Mesodermal cell (in vitro differentiated cells): ENCODE data around the gene ANXA3.
A peak's percentile ranks its signal among the peaks of the same experiment; 100 is the strongest.

Source experiments
- H3K27ac ChIP-seq: 2 replicates; pipeline ENCODE4 v1.7.0; 2013; ENCODE audit warnings: mild to moderate bottlenecking, low read depth, low read length, moderate library complexity; ENCODE audit not compliant: severe bottlenecking
- H3K36me3 ChIP-seq: 2 replicates; pipeline ENCODE4 v1.7.1; 2013; ENCODE audit warnings: mild to moderate bottlenecking, low read length, moderate library complexity; ENCODE audit not compliant: control insufficient read depth, insufficient read depth
- H3K4me1 ChIP-seq: one replicate; pipeline ENCODE4 v1.7.1; 2013; ENCODE audit warnings: mild to moderate bottlenecking, low read length; ENCODE audit not compliant: insufficient read depth, control insufficient read depth, poor library complexity, severe bottlenecking
- H3K4me3 ChIP-seq: 2 replicates; pipeline ENCODE4 v1.7.0; 2013; ENCODE audit warnings: low read length, control low read depth, mild to moderate bottlenecking; ENCODE audit not compliant: insufficient read depth, poor library complexity, severe bottlenecking; ENCODE audit errors: extremely low read depth
- H3K9me3 ChIP-seq: 2 replicates; pipeline ENCODE4 v1.7.1; 2013; ENCODE audit warnings: mild to moderate bottlenecking, low read length, moderate library complexity; ENCODE audit not compliant: control insufficient read depth
- WGBS, 2 experiments: methylation state at CpG; one replicate each; pipeline ENCODE4 v1.1.5; 2013; ENCODE audit warnings: missing lambda C conversion rate in 2 of 2; ENCODE audit not compliant: insufficient coverage in 2 of 2; 5-methylcytosine and 5-hydroxymethylcytosine counted together

Gene ANXA3

GRCh38 chr4:78611215-78611558 lies 59.6 kb downstream of the ANXA3 start:
- WGBS, 2 experiments, result no CpG with 5 or more reads among the region's 2 CpGs

GRCh38 chr4:78612398-78613178 lies 61.0 kb downstream of the ANXA3 start:
- Histone ChIP-seq H3K4me1 (peaks cover 19% of the 10 kb centered on the region), H3K27ac (no peak overlapping the region), H3K36me3 (no peaks in the 10 kb centered on the region), H3K9me3 (no peaks in the 10 kb centered on the region), H3K4me3 (no peak overlapping the region)
- 100% methylated on average over 1 of the region's 3 CpGs for WGBS, 2 experiments

More at GRCh38 chr4:78611215-78611558, 59.6 kb downstream of the ANXA3 start:
- H3K9me3 ChIP-seq, result no peaks in the 10 kb centered on the region
- H3K4me3 ChIP-seq, result no peak overlapping the region
- H3K27ac ChIP-seq, result no peak overlapping the region
- peaks cover 6% of the 10 kb centered on the region for H3K36me3 ChIP-seq
- H3K4me1 ChIP-seq, result peaks cover 16% of the 10 kb centered on the region

DNA sequence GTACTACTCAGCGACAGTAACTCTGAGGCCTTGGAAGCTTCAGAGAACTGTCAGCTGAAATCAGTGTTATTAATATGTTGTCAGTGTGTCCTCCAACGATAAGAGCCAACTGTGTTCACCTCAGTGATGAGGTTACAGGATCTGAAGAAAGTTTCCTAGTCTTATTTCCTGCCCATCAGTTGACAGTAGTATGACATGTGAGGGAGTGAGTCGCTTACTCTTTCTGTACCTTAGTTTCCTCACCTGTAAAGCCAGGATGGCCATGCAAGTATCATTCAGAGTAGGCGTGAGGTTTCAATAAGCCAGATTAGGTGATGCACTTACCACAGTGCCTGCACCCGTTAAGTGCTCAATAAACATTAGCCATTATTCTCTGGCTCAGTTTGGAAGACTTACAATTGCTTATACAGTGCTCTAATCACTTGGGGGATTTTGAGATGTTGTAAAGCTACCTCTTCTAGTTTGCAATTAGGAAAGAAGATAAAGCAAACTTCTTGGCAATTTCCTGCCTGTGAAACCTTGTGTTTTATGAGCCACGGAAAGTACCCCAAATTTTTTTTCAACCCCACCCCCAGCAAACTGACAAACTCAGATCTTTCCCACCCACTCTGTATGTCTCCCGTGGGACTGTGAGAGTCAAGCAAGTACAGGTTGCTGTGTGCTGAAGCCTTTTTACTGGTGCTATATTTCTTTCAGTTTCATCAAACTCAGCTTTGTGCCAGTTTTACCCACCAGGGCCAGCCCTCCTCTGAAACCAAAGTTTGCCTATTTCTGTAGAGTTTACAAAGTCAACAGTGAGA lies 62.2 kb downstream of the ANXA3 start:
- Histone ChIP-seq H3K36me3 (no peaks in the 10 kb centered on the region), H3K4me3 (no peak overlapping the region), H3K4me1 (peaks cover 19% of the 10 kb centered on the region), H3K9me3 (no peaks in the 10 kb centered on the region), H3K27ac (no peak overlapping the region)
- 75 to 96% methylated on average over 3 to 4 of the region's 7 CpGs for WGBS, 2 experiments

- Histone ChIP-seq H3K9me3 (no peaks in the 10 kb centered on the region), H3K4me3 (no peak overlapping the region), H3K27ac (peak overlapping the region; percentile 85), H3K4me1 (peaks cover 19% of the 10 kb centered on the region), H3K36me3 (no peaks in the 10 kb centered on the region)
- 86 to 93% methylated on average over 6 of the region's 7 CpGs for WGBS, 2 experiments
Measured at GRCh38 chr4:78616046-78616498, 64.5 kb downstream of the ANXA3 start.

- Histone ChIP-seq H3K36me3 (no peaks in the 10 kb centered on the region), H3K4me1 (peaks cover 30% of the 10 kb centered on the region), H3K4me3 (no peak overlapping the region), H3K27ac (no peak overlapping the region), H3K9me3 (no peaks in the 10 kb centered on the region)
- WGBS, 2 experiments, result 90 to 100% methylated on average over 1 of the region's 1 CpG
Measured at GRCh38 chr4:78618436-78618835, 66.9 kb downstream of the ANXA3 start.

DNA sequence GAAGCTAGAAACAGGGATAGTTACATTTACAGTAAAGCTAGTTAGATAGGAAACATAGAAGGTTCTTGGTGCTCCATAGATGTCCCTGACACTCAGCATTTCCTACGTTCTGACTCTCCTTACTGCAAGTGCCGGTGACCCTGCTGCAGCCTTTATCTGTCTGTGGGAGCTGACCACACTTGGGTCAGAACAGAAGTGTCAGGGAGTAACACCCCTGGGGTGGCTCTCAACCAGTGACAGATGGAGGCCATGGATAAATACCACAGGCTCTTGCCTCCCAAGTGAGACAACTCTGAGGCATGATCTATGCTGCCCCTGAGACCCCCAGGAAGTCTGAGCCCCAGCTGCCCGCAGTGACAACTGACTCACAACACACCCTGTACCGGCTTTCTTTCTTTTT lies 69.8 kb downstream of the ANXA3 start:
- Histone ChIP-seq H3K27ac (no peak overlapping the region), H3K4me3 (no peak overlapping the region), H3K36me3 (no peaks in the 10 kb centered on the region), H3K4me1 (peaks cover 17% of the 10 kb centered on the region), H3K9me3 (no peaks in the 10 kb centered on the region)
- 80 to 89% methylated on average over 2 to 4 of the region's 4 CpGs for WGBS, 2 experiments

DNA sequence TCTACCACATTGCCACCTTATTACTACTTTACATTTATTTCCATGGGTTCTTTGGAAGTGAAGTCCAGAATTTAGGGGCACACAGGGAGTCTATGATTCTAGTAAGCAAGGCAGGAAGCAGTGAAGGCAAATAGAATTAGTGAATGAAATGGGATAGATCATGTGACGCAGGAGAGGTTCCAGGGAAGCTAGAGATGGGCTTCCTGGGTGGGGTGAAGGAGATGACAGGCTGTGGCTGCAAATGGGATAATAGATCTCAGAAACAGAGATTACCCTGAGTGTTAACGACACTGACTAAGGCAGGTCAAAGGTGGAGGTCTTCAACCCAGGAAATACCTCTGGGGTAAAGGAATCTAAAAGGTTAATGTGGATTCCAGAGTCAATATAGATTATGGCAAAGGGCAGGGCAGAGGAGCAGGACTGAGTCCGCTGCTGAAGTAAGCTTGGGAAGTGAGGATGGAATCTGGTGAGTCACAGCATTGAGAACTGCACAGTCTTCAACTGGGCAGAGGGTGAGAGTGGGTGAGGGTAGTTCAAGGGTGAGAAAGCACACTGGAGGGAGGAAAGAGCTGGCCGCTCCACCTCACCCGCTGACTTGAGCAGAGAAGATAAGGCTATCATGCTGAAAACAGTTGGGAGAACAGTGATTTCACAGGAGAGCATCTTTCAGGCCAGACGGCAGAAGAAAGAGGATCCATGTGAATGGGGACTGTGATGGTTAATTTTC lies 70.8 kb downstream of the ANXA3 start:
- H3K9me3 ChIP-seq, result no peaks in the 10 kb centered on the region
- H3K36me3 ChIP-seq, result no peaks in the 10 kb centered on the region
- peak overlapping the region; percentile 60 for H3K27ac ChIP-seq
- no peak overlapping the region for H3K4me3 ChIP-seq
- H3K4me1 ChIP-seq, result peaks cover 16% of the 10 kb centered on the region
- 65 to 67% methylated on average over 5 to 6 of the region's 6 CpGs for WGBS, 2 experiments

DNA sequence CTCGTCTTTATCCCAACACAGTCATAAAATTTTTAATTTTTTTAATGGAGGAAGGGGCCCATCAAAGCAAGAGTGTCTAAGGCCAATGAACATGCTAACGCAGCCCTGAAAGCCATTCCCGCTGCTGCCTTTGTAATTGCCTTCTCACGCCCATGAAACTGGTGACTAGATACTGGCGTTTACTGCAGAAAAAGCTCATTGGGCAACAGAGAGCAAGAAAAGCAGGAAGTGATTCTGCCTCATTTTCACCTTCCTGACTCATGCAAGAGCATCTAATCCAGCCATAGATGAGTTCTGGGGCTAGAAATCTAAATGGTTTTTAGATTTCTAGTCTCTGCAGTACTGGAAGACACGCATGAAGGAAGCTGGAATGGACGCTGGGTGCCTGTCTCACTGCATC lies 72.5 kb downstream of the ANXA3 start:
- 89 to 93% methylated on average over 4 to 6 of the region's 7 CpGs for WGBS, 2 experiments
- no peak overlapping the region for H3K27ac ChIP-seq
- H3K36me3 ChIP-seq, result no peaks in the 10 kb centered on the region

GRCh38 chr4:78625073-78625472 lies 73.5 kb downstream of the ANXA3 start:
- Histone ChIP-seq H3K36me3 (no peaks in the 10 kb centered on the region), H3K4me1 (peaks cover 21% of the 10 kb centered on the region), H3K9me3 (no peaks in the 10 kb centered on the region), H3K4me3 (no peak overlapping the region), H3K27ac (no peak overlapping the region)
- WGBS, 2 experiments, result 100% methylated on average over 1 of the region's 2 CpGs; no CpG with 5 or more reads in 1 of the 2 experiments

More for the DNA sequence above, 72.5 kb downstream of the ANXA3 start:
- H3K4me3 ChIP-seq, result no peak overlapping the region
- H3K4me1 ChIP-seq, result peaks cover 16% of the 10 kb centered on the region
- H3K9me3 ChIP-seq, result no peaks in the 10 kb centered on the region

GRCh38 chr4:78627046-78627965 lies 75.7 kb downstream of the ANXA3 start:
- no peaks in the 10 kb centered on the region for H3K36me3 ChIP-seq
- peaks cover 18% of the 10 kb centered on the region for H3K4me1 ChIP-seq
- 91% methylated on average over 3 of the region's 3 CpGs; no CpG with 5 or more reads in 1 of the 2 experiments for WGBS, 2 experiments
- no peaks in the 10 kb centered on the region for H3K9me3 ChIP-seq
- H3K4me3 ChIP-seq, result no peak overlapping the region
- no peak overlapping the region for H3K27ac ChIP-seq
